Psoas muscle (tissue), 8 donors: ENCODE results near the gene GCNT2. TPM values are rescaled to one million over a fixed set of nuclear protein-coding genes. Genes with fewer than 3 reads are reported as not detected.

ENCODE experiments used
- ATAC-seq, 4 donors: fragments of 200-7000 bp; cut with Tn5 transposase; one replicate each; pipeline ENCODE4 v1.9.1; 2020; ENCODE audit warnings: moderate library complexity in 3 of 4, mild to moderate bottlenecking in 2 of 4
- DNase-seq, 2 donors: peaks; one replicate each; pipeline ENCODE4 v3.0.0-alpha.2; 2020
- H3K27ac ChIP-seq: fragments of 200-600 bp; one replicate; pipeline ENCODE4 v1.8.0; 2022
- H3K27me3 ChIP-seq, 3 donors: fragments of 200-600 bp in 1 of 3; one replicate each; pipeline versions ENCODE4 v1.6.1 to v1.8.0; 2013 to 2022; ENCODE audit warnings: low read length in 2 of 3, mild to moderate bottlenecking in 2 of 3, moderate library complexity in 1 of 3; ENCODE audit not compliant: insufficient read depth in 3 of 3
- H3K36me3 ChIP-seq, 2 donors: fragments of 200-600 bp in 1 of 2; one replicate each; pipeline versions ENCODE4 v1.6.1 to v1.8.0; 2013 to 2022; ENCODE audit warnings: low read depth in 1 of 2, mild to moderate bottlenecking in 1 of 2, moderate library complexity in 1 of 2; ENCODE audit not compliant: insufficient read depth in 1 of 2
- H3K4me1 ChIP-seq: fragments of 200-600 bp; one replicate; pipeline ENCODE4 v1.8.0; 2022
- H3K4me3 ChIP-seq: fragments of 200-600 bp; one replicate; pipeline ENCODE4 v1.8.0; 2022; ENCODE audit warnings: mild to moderate bottlenecking
- H3K9me3 ChIP-seq: fragments of 200-600 bp; one replicate; pipeline ENCODE4 v1.8.0; 2022
- CTCF ChIP-seq: fragments of 200-600 bp; IDR thresholded peaks from one replicate; pipeline ENCODE4 v1.8.0; 2022; ENCODE audit warnings: antibody characterized with exemption
- whole genome bisulfite sequencing, 3 donors: extraction: QIAGEN DNeasy Blood & Tissue Kit; methylation state at CpG; one replicate each; pipeline versions ENCODE4 v1.1.6 to v1.1.7; 2013; 5-methylcytosine and 5-hydroxymethylcytosine counted together
- intact Hi-C, 2 donors: fragments of 100-400 bp; cut with DNase I; formaldehyde crosslinking; loops; one replicate each; pipeline versions ENCODE4 v1.11.0 to v1.14.2; 2022
- polyA plus RNA-seq, 3 donors: library from polyadenylated mRNA; stranded (reverse); fragments of 200-250 nt; gene quantifications; one replicate each; pipeline ENCODE4 v1.2.3, GENCODE V29; 2013
- total RNA-seq, 4 donors: library from RNA; stranded (reverse); fragmentation: NEBNext Ultra II Directional in 2 of 4; extraction: Animal tissue kit (Norgen Biotek cat#: 25700) in 2 of 4; gene quantifications; one replicate each; pipeline versions ENCODE4 v1.2.1 to v1.2.4, GENCODE V29; 2021 to 2023
- donor health status: healthy with polysubstance abuse.
- donor health status: DM: no; HTN: no; CAD: no; lungs with moderate emphysema.
- donor health status: Bipolar disorder and iron deficiency.
- donor health status: healthy.
- donor health status: DM: yes; HTN: yes; CAD: no.
- donor health status: DM: no; HTN: no; CAD: no.
- donor health status: DM: no; HTN: no; CAD: no.
- donor health status: DM: yes; HTN: yes; CAD: no.

GCNT2 gene
- total and polyA plus RNA-seq, 7 donors: 0.27 to 23.1 (median 10.1) TPM

- no peak for TF ChIP-seq CTCF
- H3K4me3 ChIP-seq: no peak overlapping the region
- no peak overlapping the region for H3K27ac ChIP-seq
- intact Hi-C loops: loop anchor here (10.0 kb wide), 2 partner anchors 118 to 298 kb away; no protein-coding TSS in a partner anchor
- 68 to 74% (median 72%) methylated on average over 6 of the region's 6 CpGs for WGBS, 3 donors
- H3K36me3 ChIP-seq: no peaks in the 10 kb centered on the region
- DNase-seq: no peak
- no peaks in the 10 kb centered on the region for H3K27me3 ChIP-seq
- H3K9me3 ChIP-seq: no peaks in the 10 kb centered on the region
- no peaks in the 10 kb centered on the region for H3K4me1 ChIP-seq
- ATAC-seq: no peak
These were observed 13.9 kb upstream of the GCNT2 start for GRCh38 chr6:10507298-10507697.

- 80 to 85% (median 84%) methylated on average over 5 of the region's 5 CpGs for WGBS, 3 donors
These were observed 13.4 kb upstream of the GCNT2 start for GRCh38 chr6:10507715-10508114.

GRCh38 chr6:10510592-10511367 is 10.4 kb upstream of the GCNT2 start:
- peak; percentile 84 to 91 (median 88) for ATAC-seq
- H3K27ac ChIP-seq: peak overlapping the region; percentile 76
- 40 to 48% (median 40%) methylated on average over 17 of the region's 17 CpGs for WGBS, 3 donors
- peak; percentile 53 for TF ChIP-seq CTCF
- H3K9me3 ChIP-seq: no peaks in the 10 kb centered on the region
- no peaks in the 10 kb centered on the region for H3K4me1 ChIP-seq
- peak overlapping the region; percentile 19 for H3K4me3 ChIP-seq
- peak; percentile 38 to 70 for DNase-seq
- H3K27me3 ChIP-seq: no peaks in the 10 kb centered on the region
- H3K36me3 ChIP-seq: no peaks in the 10 kb centered on the region
- intact Hi-C loops: loop anchor here in 1 of 2 donors (2.0 kb wide), 2 partner anchors 184 to 292 kb away; partner anchors contain the start of genes C6orf52 and PAK1IP1

More at GRCh38 chr6:10507715-10508114, 13.4 kb upstream of the GCNT2 start:
- H3K4me3 ChIP-seq: no peak overlapping the region
- ATAC-seq (no peak), DNase-seq (no peak)
- H3K36me3 ChIP-seq: no peaks in the 10 kb centered on the region
- no peaks in the 10 kb centered on the region for H3K4me1 ChIP-seq
- intact Hi-C loops: loop anchor here (10.0 kb wide), 2 partner anchors 117 to 297 kb away; no protein-coding TSS in a partner anchor
- H3K9me3 ChIP-seq: no peaks in the 10 kb centered on the region
- H3K27ac ChIP-seq: no peak overlapping the region
- H3K27me3 ChIP-seq: no peaks in the 10 kb centered on the region
- no peak for TF ChIP-seq CTCF

GRCh38 chr6:10511477-10511876 is 9.7 kb upstream of the GCNT2 start:
- ATAC-seq: peak; percentile 90 to 92 (median 92)
- WGBS, 3 donors: 25 to 37% (median 27%) methylated on average over 2 of the region's 2 CpGs
- Histone ChIP-seq H3K27ac (peak overlapping the region; percentile 76), H3K4me1 (no peaks in the 10 kb centered on the region), H3K4me3 (no peak overlapping the region), H3K9me3 (no peaks in the 10 kb centered on the region), H3K36me3 (no peaks in the 10 kb centered on the region), H3K27me3 (no peaks in the 10 kb centered on the region)
- intact Hi-C loops: loop anchor here in 1 of 2 donors (2.0 kb wide), 2 partner anchors 183 to 291 kb away; partner anchors contain the start of genes C6orf52 and PAK1IP1
- DNase-seq: no peak
- TF ChIP-seq CTCF: no peak
